ENCODE measurements around the gene CRB3. TPM values are rescaled to one million over a fixed set of nuclear protein-coding genes. Genes with fewer than 3 reads are reported as not detected.

Gene CRB3
- total RNA-seq, 2 donors from 2014 or later = 46.4 to 50.9 TPM

- H3K9ac ChIP-seq (ENCODE audit: extremely low read depth, low read length, poor library complexity, severe bottlenecking) = no peak overlapping the region
- H3K4me3 Mint-ChIP-seq = peak overlapping the region; percentile 52
- no peak overlapping the region for H3K27ac ChIP-seq (ENCODE audit: low read depth, low read length)
- no peaks in the 10 kb centered on the region for H3K9me3 Mint-ChIP-seq
- no peaks in the 10 kb centered on the region for H3K9me3 ChIP-seq (ENCODE audit: control insufficient read depth, low read length)
- peak; percentile 87 for DNase-seq
- peaks cover 17% of the 10 kb centered on the region for H3K27me3 ChIP-seq (ENCODE audit: control insufficient read depth, insufficient read depth, low read length, poor library complexity, severe bottlenecking)
- H3K36me3 Mint-ChIP-seq (ENCODE audit: low read depth) = no peaks in the 10 kb centered on the region
- H3K27me3 Mint-ChIP-seq (ENCODE audit: insufficient read depth) = peaks cover 32% of the 10 kb centered on the region
- H3K4me1 ChIP-seq (ENCODE audit: control insufficient read depth, insufficient read depth, low read length) = no peaks in the 10 kb centered on the region
- peaks cover 4% of the 10 kb centered on the region for H3K4me1 Mint-ChIP-seq
- peak overlapping the region; percentile 84 for H3K4me3 ChIP-seq (ENCODE audit: low read length)
- H3K27ac Mint-ChIP-seq = no peak overlapping the region
- no peak for TF ChIP-seq CTCF (conservative IDR thresholded peaks at IDR 0.05)
- 11 to 12% methylated on average over 26 to 52 of the region's 52 CpGs for WGBS, 2 experiments (ENCODE audit: insufficient coverage in 1 of 2, insufficient read length in 1 of 2)
- H3K36me3 ChIP-seq (ENCODE audit: control insufficient read depth, insufficient read depth, low read length) = no peaks in the 10 kb centered on the region
Observed at GRCh38 chr19:6475321-6476108, 11.4 kb downstream of the CRB3 start.

GRCh38 chr19:6476155-6476895 lies 12.3 kb downstream of the CRB3 start:
- no peak for TF ChIP-seq CTCF (conservative IDR thresholded peaks at IDR 0.05)
- H3K9ac ChIP-seq (ENCODE audit: extremely low read depth, low read length, poor library complexity, severe bottlenecking) = no peak overlapping the region
- peak overlapping the region; percentile 84 for H3K4me3 ChIP-seq (ENCODE audit: low read length)
- peak overlapping the region; percentile 52 for H3K4me3 Mint-ChIP-seq
- peaks cover 17% of the 10 kb centered on the region for H3K27me3 ChIP-seq (ENCODE audit: control insufficient read depth, insufficient read depth, low read length, poor library complexity, severe bottlenecking)
- H3K4me1 Mint-ChIP-seq = no peaks in the 10 kb centered on the region
- H3K9me3 ChIP-seq (ENCODE audit: control insufficient read depth, low read length) = no peaks in the 10 kb centered on the region
- WGBS, 2 experiments (ENCODE audit: insufficient coverage in 1 of 2, insufficient read length in 1 of 2) = 3 to 7% methylated on average over 18 to 33 of the region's 33 CpGs
- peak overlapping the region; percentile 94 for H3K27ac Mint-ChIP-seq
- H3K36me3 ChIP-seq (ENCODE audit: control insufficient read depth, insufficient read depth, low read length) = no peaks in the 10 kb centered on the region
- no peaks in the 10 kb centered on the region for H3K9me3 Mint-ChIP-seq
- no peaks in the 10 kb centered on the region for H3K36me3 Mint-ChIP-seq (ENCODE audit: low read depth)
- no peak overlapping the region for H3K27ac ChIP-seq (ENCODE audit: low read depth, low read length)
- no peaks in the 10 kb centered on the region for H3K4me1 ChIP-seq (ENCODE audit: control insufficient read depth, insufficient read depth, low read length)
- DNase-seq = peak; percentile 100
- peaks cover 32% of the 10 kb centered on the region for H3K27me3 Mint-ChIP-seq (ENCODE audit: insufficient read depth)

- H3K27me3 ChIP-seq (ENCODE audit: control insufficient read depth, insufficient read depth, low read length, poor library complexity, severe bottlenecking) = peaks cover 17% of the 10 kb centered on the region
- H3K4me1 ChIP-seq (ENCODE audit: control insufficient read depth, insufficient read depth, low read length) = no peaks in the 10 kb centered on the region
- Mint-ChIP-seq H3K4me1 (no peaks in the 10 kb centered on the region), H3K9me3 (no peaks in the 10 kb centered on the region), H3K27ac (no peak overlapping the region), H3K27me3 (ENCODE audit: insufficient read depth) (peaks cover 32% of the 10 kb centered on the region), H3K36me3 (ENCODE audit: low read depth) (no peaks in the 10 kb centered on the region), H3K4me3 (peak overlapping the region; percentile 52)
- no peak for DNase-seq
- no peak overlapping the region for H3K9ac ChIP-seq (ENCODE audit: extremely low read depth, low read length, poor library complexity, severe bottlenecking)
- H3K4me3 ChIP-seq (ENCODE audit: low read length) = peak overlapping the region; percentile 77
- no peak for TF ChIP-seq CTCF (conservative IDR thresholded peaks at IDR 0.05)
- H3K27ac ChIP-seq (ENCODE audit: low read depth, low read length) = no peak overlapping the region
- no peaks in the 10 kb centered on the region for H3K36me3 ChIP-seq (ENCODE audit: control insufficient read depth, insufficient read depth, low read length)
- WGBS, 2 experiments (ENCODE audit: insufficient coverage in 1 of 2, insufficient read length in 1 of 2) = 25 to 71% methylated on average over 6 to 28 of the region's 29 CpGs
- H3K9me3 ChIP-seq (ENCODE audit: control insufficient read depth, low read length) = no peaks in the 10 kb centered on the region
Observed at GRCh38 chr19:6476896-6477431, 12.9 kb downstream of the CRB3 start.
